NCI-H2196 (cell line): Measurements from ENCODE around the gene MAMSTR.
"Not testable (repeated sequence)": the region's sequence is repeated elsewhere in the genome, so short reads cannot be mapped to it uniquely, and the experiment has no call there.

Source experiments
- DNase-seq: peaks from one replicate; lab custom pipeline; 2025; ENCODE audit not compliant: unreplicated experiment; lab: John Stamatoyannopoulos, UW

The MAMSTR gene

DNA sequence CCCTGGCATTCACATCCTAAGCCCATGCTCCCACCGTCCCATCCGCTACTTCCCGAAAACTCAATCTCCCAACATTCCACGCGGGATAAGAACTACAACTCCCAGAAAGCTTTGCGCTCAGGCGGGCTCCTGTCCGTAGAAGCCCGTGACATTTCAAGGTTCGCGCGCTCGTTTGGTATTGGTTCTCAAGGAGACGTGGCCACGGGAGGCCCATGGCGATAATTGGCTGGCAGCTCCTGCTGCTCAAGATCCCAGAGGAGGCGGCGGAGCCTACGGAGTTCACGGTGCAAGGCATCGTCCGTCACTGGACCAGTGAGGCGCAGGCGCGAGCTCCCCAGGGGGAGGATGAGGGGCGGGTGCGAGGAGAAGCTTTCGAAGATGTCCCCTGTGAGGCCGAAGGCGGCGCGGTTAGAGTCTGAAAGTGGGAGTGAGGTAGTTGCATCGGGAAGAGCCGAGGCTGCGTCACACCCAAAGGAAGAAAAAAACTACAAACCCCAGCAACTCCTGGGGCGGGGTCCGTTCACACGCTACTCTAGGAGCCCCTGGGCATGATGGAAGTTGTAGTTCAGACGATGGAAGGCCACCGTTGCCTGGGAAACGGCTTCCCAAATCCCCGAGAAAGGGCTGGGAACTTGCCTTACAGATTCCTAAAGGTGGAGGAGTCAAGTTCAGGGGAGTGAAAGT lies 1.2 kb upstream of the MAMSTR start:
- peak; percentile 98 for DNase-seq

DNA sequence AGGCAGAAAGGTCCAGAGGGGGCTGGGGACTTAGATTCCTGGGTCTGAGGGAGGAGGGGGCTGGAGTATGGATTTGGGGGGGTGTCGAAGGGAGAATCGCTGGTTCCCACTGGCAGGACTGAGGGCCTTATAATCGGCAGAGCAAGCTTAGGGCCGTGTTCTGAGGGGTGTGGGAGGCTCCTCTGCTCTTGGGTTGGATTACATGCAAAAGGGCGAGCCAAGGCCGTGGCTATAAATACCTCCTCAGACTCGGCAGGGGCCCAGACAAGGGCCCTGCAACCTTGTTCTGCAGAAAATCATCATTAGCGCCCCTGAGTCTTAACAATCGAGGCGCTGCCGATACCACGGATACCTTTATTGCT lies 707 bp upstream of the MAMSTR start:
- no peak for DNase-seq

DNA sequence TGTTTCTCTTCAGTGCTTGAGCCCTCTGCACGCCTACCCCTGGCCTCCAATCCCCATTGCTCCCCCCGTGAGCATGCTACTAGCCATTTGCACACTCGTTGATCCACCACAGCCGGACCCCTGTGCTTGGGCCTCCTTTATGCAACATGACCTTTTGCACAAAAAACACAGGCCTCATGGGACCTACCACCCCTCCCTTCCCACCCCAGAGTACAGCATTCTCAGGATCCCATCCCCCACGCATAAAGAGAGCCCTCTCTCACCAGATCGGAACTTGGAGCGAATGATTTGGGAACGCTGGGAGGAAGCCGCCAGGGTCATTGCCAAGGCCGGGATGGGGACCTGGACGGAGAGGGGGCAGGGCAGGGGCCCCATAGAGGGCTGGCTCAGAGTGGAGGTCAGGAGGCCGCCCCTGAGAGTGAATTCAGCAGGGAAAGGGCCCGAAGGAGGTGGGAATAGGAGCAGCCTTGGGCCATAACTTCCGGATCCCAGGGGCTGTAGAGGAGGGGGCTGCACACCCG lies 754 bp downstream of the MAMSTR start:
- no peak for DNase-seq

DNA sequence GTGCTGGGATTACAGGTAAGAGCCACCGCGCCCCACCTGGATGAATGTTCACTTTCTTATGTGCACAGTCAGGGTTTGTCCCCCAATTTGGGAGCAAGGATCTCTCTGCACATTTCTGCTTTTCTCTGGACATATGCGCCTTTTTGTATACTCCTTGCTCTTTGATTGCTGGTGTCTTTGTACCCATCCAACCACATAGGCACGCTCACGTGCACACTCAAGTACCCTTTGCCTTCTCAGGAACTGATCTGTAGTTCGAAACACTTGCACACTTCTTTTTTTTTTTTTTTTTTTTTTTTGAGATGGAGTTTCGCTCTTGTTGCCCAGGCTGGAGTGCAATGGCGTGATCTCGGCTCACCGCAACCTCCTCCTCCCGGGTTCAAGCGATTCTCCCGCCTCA lies 1.4 kb downstream of the MAMSTR start:
- DNase-seq, result not testable (repeated sequence)

DNA sequence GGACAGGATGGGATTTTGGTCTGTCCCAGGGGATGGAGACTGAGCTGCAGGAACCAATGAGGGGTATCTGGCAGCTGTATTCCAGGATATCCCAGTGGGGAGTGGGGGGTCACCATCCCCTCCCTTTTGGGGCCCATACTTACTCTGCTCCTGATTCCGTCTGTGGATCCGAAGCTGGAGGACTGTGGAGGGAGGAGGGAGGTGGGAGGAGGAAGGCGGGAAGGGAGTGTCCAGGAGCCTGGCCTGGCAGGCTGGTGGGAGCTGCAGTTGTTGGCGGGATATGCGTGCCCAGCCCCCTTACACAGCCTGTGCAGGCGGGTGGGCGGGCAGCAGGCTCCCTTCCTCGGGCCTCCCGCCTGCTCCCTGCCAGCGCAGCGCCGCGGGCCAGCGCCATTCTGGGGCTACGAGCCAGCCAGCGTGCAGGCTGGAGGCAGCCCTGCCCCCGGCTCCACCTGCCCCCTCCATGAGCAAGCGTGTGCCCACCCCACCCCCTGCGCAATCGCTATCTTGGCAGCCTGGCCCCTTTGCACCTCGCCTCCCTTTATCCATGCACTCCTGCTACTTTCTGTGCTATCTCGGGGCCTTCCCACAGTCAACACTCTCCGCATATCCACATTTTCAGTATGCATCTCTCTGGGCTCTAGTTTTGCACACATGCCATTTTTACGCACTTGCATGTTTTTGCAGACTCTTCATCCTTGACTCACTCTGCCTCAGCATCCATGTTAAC lies 2.8 kb downstream of the MAMSTR start:
- peak; percentile 44 for DNase-seq

DNA sequence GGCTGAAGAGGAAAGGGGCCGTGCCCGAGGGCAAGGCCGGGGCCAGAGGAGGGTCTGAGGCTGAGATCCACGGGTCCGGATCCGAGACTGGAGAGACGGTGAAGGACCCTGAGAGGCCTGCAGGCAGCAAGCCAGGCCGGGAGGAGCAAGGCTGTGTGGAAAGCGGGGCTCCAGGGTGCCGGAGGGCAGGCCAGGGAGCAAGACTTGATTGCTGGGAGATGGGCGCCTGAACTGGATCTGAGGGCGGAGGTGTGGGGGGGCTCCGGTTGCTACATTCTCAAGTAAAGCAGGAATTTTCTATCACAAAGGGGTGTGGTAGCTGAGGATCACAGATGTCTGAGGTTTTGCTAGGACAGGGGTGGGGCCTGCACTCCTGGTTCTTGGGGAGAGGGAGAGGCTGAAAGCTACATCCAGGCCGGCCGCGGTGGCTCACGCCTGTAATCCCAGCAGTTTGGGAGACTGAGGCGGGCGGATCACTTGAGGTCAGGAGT lies 3.8 kb downstream of the MAMSTR start:
- DNase-seq, result no peak

DNA sequence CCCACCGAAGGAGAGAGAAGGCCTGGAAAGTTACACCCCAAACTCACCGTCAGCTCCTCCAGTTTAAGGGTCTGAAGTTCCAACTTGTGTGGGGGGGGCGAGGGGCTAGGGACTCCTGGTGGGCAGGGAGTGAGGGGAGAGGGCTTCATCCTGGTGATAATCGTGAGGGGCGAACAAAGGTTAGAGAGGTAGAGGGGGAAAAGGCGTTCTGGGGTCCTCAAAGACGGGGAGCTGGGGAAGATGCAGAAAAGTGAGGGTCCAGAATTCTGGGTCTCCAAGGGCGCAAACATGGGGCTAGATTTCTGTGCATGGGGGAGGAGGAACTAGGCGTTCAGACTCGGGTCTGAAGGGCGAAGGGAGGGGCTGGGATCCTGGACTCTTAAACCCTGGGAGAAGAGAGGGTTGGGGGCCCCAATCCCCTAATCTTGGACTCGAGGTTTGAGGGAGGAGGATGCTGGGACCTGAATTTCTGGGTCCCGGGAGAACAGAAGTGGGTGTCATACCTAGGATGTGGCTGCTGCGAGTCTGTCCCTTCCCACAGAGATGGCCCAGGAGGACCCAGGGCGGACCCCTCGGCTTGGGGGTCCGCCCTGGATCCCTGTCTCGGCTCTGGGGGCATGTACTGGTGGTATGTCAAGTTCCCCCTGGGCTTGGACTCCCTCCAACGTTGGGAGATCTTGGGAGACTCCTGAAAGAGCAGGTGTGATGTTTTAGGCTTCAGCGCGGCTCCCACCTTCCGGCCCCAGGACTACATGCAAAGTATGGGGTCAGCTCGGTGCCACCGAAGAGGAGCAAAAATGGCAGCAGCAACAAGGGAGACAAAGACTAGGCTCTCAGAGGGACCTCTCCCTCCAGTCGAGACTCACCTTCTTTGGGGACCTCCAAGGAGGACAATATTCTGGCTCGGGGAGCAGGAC lies 4.5 kb downstream of the MAMSTR start:
- no peak for DNase-seq

DNA sequence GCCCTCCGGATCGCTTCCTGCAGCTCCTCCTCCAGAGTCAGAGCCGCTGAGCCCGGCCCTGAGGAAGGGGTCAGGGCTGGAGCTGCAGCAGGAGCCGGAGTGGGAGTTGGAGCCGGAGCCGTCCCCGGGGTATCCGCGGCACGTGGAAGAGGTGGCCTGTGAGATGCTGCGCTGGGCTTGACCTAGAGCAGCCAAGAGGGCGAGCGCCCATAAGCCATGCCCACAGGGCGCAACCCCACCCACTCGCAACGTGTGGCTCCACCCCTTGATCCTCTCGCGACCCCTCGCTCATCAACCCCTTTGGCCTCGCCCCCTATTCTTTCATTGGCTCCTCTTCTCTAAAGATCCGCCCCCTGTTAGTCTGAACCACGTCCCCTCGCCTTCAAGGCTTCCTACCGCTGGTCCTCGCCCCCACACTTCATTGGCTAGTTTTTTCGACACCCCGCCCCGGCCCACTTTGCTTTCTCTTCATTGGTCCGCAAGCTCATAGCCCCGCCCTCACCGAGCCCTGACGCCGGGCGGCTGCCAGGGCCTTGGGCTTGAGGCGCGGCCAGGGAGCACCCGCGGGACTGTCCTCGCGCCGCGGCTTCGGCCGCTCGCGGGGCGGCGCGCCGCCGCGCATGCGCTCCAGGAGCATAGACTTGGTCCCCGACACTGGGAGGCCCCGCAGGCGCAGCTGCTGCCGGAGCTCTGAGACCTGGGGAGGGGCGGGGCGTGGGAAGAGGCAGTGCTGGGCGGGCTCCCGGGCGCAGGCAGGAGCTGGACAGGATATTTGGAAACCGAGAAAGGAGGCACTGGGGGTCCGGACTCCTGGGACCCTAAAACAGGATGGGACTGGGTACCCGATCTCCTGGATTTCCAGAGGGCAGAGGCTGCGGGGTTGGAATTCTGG lies 5.4 kb downstream of the MAMSTR start:
- DNase-seq, result peak; percentile 99

DNA sequence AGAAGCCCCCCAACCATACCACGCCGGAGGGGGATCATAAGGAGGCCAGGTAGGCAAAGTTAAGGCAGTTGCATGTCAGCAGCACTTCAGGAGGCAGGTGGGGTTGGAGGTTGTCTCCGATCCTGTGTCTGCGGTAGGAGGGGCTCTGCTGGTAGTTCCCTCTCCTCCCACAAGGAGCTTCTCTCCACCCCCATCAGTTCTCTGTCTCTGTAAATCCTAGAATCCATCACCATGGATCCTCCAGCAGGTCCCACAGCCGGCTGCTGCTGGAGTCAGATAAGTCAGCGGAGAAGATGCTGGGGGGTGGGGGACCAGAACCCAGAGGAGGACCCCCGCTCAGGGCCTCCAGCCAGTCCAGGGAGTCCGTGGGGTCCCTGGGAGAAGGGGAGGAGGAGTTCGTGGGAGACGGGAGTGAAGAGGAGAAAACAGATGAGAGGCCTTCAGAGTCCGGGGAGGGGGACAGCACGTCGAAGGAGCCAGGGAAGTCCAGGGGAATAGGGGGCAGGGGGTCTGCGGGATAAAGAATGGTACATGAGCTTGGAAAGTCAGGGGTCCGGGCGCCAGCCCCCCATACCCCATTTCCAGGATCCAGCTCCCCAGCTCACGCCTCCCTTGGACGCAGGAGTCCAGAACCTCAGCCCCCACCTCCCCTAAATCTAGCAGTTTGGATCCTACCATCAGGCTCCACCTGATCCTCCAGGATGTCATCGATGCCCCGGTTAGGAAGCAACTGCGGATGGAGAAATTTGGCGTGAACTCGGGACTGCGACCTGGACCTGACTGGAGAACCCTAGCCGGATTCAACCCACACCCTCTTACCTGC lies 6.3 kb downstream of the MAMSTR start:
- peak; percentile 19 for DNase-seq

DNA sequence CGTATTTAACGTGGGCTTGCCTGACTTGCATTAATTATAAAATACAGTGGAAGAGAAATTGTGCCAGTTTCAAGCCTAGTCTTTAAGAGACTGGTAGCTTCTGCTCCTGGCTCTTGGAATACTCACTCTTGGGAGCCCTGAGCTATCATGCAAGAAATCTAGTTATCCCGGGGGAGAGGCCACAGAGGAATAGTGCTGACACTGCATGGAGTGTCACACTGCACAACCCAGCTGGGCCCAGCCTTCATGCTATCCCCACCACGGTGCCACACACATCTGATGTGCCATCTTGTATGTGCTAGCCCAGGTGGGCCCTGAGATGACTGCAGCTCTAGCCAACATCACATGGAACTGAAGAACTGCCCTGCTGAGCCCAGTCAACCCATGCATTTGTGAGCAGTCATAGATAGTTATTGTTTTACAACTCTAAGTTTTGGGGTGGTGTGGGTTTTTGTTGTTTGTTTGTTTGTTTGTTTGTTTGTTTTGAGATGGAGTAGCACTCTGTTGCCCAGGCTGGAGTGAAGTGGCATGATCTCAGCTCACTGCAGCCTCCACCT lies 8.3 kb downstream of the MAMSTR start:
- DNase-seq, result no peak

DNA sequence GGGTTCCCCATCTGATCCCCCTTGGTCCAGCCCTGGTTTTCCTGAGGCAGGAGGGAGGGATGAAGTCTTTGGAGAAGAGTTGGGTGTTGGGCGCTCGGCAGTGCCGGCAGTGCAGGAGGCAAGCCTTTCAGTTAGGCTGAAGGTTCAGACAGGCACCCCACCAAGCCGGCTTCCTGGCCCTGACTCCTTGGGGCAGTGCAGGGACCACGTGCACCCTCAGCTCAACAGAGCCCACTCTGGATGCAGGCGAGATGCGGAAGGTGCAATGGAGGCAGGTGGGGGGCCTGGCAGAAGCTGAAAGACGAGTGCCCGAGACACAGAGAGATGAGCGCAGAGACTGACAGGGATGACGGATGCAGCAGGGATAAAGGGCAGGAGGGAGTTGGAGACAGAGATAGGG lies 11.1 kb downstream of the MAMSTR start:
- DNase-seq, result no peak

DNA sequence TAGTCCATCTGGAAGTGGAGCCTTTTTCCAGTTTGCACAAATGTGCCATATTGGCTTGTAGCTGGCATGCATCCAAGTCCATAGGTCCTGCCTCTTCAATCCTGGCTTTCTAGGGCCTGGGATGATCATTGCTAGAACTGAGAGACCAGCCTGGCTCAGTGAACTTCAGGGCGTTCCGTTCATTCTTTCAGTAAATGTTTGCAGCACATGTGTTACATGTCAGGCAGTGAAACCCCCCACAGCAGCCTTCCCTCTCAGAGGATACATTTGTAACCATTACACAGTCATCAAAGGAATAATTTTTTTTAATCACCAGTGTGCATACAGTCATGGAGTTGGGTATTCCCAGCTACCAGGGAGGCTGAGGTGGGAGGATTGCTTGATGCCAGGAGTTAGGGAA lies 14.1 kb downstream of the MAMSTR start:
- DNase-seq, result no peak

DNA sequence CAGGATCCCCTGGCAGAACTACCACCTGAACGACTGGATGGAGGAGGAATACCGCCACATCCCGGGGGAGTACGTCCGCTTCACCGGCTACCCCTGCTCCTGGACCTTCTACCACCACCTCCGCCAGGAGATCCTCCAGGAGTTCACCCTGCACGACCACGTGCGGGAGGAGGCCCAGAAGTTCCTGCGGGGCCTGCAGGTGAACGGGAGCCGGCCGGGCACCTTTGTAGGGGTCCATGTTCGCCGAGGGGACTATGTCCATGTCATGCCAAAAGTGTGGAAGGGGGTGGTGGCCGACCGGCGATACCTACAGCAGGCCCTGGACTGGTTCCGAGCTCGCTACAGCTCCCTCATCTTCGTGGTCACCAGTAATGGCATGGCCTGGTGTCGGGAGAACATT lies 16.2 kb downstream of the MAMSTR start:
- no peak for DNase-seq

DNA sequence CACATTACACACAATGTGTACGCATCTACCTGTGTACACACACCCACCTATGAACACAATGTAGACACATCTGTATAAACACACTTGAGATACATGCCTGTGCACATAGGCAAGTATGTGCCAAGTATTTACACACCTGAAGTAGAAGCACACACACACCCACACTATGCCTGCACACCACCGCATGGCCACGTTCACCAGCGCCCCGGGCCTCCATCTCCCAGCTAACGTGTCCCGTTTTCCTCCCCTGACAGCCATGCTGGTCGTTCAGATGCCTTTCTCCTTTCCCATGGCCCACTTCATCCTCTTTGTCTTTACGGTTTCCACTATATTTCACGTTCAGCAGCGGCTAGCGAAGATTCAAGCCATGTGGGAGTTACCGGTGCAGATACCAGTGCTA lies 16.8 kb downstream of the MAMSTR start:
- no peak for DNase-seq

DNA sequence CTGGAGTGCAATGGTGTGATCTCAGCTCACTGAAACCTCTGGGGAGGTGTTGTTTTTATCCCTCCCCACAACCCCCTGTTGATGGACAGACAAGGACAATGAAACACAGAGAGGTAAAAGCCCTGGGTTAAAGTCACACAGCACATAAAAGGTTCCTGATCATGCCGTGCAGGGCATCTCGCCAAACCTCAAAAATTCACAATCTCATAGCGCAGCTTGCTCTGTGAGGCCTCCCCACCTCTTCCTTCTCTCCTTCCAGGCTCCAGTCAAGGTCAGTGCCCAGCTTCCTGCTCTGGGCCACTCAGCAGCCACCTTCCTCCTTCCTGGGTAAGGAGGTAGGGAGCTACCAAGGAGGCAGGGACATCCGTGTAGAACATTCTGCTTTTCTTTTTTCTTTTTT lies 21.5 kb downstream of the MAMSTR start:
- no peak for DNase-seq

DNA sequence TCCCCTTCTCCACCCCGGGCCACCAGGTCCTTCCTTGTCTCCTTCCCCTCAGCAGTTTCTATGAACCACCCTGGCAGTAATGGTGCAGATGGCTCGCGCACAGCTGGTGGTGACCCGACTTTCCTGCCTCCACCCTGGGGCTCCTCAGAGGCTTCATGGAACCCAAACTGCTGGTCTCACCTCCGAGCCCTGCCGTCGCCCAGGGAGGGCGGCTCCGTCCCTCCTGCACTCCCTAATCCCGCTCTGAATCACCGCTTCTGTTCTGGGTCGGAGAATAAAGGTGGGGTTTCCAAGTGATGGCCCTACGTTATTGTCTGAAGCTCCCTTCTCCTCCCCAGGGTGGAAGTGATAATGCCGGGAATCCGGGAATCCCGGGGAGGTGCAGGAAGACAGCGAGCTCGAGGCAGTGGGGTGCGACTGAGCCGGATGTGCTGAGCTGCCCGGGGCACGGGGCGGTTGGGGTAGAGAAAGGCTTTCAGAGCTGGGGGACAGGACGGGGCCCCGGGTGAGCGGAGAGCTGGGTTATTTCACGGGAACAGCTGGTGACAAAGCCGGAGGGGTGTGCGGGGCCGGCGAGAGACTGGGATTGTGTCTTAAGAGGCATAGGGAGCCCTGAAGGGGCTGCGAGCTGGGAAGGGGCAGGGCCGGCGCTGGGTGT lies 23.0 kb downstream of the MAMSTR start:
- no peak for DNase-seq

DNA sequence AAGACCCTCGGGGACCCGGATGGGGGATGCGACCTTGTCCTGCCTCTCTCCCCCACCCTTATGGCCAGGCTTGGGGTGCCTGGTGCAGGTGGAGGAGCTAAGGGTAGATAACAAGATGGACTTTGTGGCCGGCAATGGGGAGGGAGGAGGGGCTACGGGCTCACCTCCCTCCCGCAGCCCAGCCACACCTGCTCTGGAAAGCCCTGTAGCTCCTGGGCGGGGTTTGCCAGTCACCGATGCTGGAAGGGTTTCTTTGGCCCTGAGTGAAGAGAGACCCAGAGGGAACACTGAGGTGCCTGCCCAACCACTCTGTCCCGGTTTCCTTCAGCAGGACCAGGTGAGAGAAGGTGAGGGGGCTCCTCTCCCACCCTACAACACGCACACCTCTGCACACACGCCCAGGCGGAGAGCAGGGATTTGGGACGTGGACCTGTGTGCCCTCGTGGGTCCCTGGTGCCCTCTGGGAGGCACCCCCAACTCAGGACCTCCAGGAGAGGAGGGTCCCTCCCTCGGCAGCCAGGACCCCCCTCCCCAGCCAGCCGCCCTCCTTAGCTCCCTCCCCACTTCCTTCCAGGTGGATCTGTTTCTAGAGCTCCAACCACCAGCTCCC lies 23.7 kb downstream of the MAMSTR start, which contains the start of gene FUT2:
Gene FUT2, plus strand, starts transcription at position 229 of the 610 bp plus-strand sequence. CDS start 6,986 bp downstream, outside the sequence.
- peak; percentile 52 for DNase-seq

DNA sequence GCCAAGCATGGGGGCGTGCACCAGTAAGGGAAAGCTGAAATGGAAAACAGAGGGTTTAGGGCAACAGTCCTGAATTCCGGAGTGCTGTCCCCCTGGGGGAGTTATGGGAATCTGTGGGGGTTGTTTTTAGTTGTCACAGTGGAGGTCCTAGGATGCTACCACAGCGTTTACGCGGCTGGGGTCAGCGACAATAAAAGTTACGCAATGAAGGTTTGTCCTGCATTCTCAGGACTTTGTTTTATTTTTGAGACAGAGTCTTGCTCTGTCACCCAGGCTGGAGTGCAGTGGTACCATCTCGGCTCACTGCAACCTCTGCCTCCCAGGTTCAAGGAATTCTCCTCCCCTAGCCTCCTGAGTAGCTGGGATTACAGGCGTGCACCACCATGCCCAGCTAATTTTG lies 25.9 kb downstream of the MAMSTR start:
- not testable (repeated sequence) for DNase-seq
